SK-MEL-5 (cell line): ENCODE results near the gene FGD5. TPM values are rescaled to one million over a fixed set of nuclear protein-coding genes. Genes with fewer than 3 reads are reported as not detected.
A peak's percentile ranks its signal among the peaks of the same experiment; 100 is the strongest.

ENCODE experiments used
- DNase-seq: peaks from one replicate; pipeline ENCODE4 v3.0.0-alpha.2; 2016; ENCODE audit warnings: low read depth, low spot score
- in situ Hi-C: cut with HindIII; loops from 2 replicates; pipeline ENCODE4 v1.10.0; 2016; ENCODE audit warnings: low sequenced_read_pairs, high pct_unique_total_duplicates, low pct_unique_long_range_greater_than_20kb
- polyA plus RNA-seq, 2 experiments: library from polyadenylated mRNA; depleted of rRNA; stranded (reverse); fragments of >200 nt; gene quantifications; 2 replicates each; pipeline ENCODE4 v1.2.3, GENCODE V29; 2015
- total RNA-seq: library from RNA; depleted of rRNA; stranded (reverse); fragments of >200 nt; shearing (Covaris generic); gene quantifications from 2 replicates; pipeline ENCODE4 v1.2.3, GENCODE V29; 2014; rRNA removed

The FGD5 gene, protein sequence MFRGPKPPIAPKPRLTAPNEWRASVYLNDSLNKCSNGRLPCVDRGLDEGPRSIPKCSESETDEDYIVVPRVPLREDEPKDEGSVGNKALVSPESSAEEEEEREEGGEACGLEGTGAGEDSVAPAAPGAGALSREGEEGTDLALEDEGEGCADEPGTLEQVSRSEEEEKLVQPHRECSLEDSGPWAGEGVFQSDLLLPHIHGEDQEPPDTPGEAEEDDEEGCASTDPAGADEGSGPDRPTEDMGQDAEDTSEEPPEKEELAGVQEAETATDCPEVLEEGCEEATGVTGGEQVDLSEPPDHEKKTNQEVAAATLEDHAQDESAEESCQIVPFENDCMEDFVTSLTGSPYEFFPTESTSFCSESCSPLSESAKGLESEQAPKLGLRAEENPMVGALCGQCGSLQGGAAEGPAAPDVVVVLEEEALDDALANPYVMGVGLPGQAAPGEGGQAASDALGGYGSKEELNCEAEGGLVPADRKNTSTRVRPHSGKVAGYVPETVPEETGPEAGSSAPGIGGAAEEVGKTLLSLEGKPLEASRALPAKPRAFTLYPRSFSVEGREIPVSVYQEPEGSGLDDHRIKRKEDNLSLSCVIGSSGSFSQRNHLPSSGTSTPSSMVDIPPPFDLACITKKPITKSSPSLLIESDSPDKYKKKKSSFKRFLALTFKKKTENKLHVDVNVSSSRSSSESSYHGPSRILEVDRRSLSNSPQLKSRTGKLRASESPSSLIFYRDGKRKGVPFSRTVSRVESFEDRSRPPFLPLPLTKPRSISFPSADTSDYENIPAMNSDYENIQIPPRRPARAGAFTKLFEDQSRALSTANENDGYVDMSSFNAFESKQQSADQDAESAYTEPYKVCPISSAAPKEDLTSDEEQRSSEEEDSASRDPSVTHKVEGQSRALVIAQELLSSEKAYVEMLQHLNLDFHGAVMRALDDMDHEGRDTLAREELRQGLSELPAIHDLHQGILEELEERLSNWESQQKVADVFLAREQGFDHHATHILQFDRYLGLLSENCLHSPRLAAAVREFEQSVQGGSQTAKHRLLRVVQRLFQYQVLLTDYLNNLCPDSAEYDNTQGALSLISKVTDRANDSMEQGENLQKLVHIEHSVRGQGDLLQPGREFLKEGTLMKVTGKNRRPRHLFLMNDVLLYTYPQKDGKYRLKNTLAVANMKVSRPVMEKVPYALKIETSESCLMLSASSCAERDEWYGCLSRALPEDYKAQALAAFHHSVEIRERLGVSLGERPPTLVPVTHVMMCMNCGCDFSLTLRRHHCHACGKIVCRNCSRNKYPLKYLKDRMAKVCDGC (N-terminal part only)
- not detected in 2 replicates for total RNA-seq
- polyA plus RNA-seq (2015; cell fraction: cytosol; rRNA removed) = not detected in 2 replicates
- polyA plus RNA-seq (2015; cell fraction: nucleus; rRNA removed) = not detected in 2 replicates

DNA sequence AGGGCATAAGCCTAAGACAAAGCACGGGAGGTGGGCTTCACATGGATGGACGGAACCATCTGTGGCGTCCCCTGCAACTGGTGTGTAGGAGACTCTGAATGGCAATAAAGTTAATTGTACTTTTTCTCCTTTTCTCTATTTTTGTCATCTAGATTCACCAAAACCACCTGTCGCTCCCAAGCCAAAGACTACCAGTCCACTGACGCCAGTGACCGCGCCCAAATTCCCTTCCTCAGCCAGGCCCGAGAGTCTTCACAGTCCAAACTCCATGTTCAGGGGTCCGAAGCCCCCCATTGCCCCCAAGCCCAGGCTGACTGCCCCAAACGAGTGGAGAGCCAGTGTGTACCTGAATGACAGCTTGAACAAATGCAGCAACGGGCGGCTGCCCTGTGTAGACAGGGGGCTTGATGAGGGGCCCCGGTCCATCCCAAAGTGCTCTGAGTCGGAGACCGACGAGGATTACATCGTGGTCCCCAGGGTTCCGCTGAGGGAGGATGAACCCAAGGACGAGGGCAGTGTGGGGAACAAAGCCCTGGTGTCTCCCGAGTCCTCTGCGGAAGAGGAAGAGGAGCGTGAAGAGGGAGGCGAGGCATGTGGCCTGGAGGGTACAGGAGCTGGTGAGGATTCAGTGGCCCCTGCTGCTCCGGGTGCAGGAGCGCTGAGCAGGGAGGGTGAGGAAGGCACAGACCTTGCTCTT, at the start of gene FGD5:
Gene FGD5 (plus strand): TSS at position 159 of the 697 bp plus-strand sequence. CDS start 110 bp downstream, at position 269.
- in situ Hi-C loops = no loop called here

GRCh38 chr3:14769544-14770325, 49.0 kb upstream of the FGD5 start:
- in situ Hi-C loops = no loop called here
- DNase-seq = no peak

More for the DNA sequence above, at the start of gene FGD5:
- DNase-seq = no peak

GRCh38 chr3:14770591-14770990, 48.2 kb upstream of the FGD5 start:
- no peak for DNase-seq

GRCh38 chr3:14771593-14772497, 46.9 kb upstream of the FGD5 start:
- no peak for DNase-seq

More at GRCh38 chr3:14770591-14770990, 48.2 kb upstream of the FGD5 start:
- in situ Hi-C loops = no loop called here

GRCh38 chr3:14772533-14773138, 46.1 kb upstream of the FGD5 start:
- no peak for DNase-seq
- in situ Hi-C loops = no loop called here

More at GRCh38 chr3:14771593-14772497, 46.9 kb upstream of the FGD5 start:
- in situ Hi-C loops = no loop called here

DNA sequence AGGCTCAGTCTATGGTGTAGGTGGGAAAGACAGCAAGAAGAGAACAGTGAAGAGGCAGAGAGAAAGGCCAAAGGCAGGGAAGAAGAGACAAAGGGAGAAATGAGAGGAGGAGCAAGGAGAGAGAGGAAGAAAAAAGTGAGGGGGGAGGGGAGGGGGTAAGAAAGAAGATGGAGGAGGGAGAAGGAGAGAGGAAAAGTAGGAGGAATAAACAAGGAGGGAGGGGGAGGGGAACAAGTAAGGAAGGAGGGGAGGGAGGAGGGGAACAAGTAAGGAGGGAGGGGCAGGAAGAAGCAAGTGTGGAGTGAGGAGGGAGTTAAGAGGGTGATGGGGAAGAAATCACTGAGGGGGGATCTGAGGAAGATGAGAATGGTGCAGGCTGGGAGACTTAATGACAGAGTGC, 45.5 kb upstream of the FGD5 start:
- DNase-seq = no peak

DNA sequence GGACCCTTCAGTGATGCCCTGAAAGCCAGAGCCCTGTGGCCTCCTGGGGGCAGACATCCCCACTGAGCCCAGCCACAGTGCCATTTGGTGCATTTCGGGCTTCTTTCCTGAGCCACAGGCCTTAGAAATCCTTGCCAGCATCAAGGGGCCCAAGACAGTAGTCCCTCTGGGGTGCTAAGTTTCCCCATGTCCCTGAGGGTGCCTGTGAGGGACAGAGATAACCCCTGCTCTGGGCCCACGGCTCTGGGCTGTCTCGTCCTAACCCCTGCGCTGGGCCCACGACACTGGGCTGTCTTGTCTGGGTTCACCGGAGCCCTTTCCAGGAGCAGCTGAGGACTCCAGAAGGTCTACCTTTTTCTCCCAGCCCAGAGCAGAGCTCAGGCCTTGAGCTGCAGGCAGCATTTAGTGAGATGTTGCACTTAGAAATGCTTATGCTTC, 45.1 kb upstream of the FGD5 start:
- in situ Hi-C loops = no loop called here

More for the DNA sequence above, 45.5 kb upstream of the FGD5 start:
- in situ Hi-C loops = no loop called here

DNA sequence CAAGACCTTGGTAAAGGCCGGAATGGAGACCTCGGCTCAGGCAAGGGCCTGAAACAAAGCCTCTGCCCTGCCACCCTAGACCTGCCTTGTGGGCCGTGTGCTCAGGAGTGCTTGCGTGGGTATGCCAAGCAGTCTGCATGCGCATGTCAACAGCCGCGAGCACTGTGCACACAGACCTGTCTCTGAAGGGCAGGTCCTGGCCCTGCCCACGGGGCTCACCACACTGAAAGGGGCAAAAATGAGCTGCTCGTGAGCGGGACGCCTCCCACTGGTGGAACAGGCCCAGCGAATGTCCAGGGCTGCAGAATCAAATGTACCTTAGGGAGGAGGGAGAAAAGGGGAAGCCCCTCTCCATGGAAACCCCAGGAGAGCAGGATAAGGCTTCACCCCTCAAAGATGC, 44.3 kb upstream of the FGD5 start:
- in situ Hi-C loops = no loop called here

More for the DNA sequence above, 45.1 kb upstream of the FGD5 start:
- no peak for DNase-seq

GRCh38 chr3:14775011-14775410, 43.8 kb upstream of the FGD5 start:
- in situ Hi-C loops = no loop called here
- DNase-seq = no peak

More for the DNA sequence above, 44.3 kb upstream of the FGD5 start:
- no peak for DNase-seq

DNA sequence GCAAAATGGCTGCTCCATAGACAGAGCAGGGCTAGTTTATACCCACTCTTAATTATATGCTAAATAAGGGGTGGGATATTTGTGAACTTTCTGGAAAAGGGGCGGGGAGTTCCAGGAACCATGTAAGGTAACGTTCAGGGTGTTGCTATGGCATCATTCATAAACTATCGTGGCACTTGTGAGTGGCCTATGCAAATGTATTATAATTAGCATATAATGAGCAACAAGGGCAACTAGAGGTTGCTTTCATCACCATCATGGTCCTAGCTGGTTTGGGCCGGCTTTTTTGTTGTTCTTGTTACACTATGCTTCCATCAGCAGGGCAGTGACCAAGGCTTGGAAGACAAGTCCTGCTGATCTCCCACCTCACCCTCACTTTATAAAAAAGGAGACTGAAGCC, 43.2 kb upstream of the FGD5 start:
- DNase-seq = no peak
- in situ Hi-C loops = no loop called here

DNA sequence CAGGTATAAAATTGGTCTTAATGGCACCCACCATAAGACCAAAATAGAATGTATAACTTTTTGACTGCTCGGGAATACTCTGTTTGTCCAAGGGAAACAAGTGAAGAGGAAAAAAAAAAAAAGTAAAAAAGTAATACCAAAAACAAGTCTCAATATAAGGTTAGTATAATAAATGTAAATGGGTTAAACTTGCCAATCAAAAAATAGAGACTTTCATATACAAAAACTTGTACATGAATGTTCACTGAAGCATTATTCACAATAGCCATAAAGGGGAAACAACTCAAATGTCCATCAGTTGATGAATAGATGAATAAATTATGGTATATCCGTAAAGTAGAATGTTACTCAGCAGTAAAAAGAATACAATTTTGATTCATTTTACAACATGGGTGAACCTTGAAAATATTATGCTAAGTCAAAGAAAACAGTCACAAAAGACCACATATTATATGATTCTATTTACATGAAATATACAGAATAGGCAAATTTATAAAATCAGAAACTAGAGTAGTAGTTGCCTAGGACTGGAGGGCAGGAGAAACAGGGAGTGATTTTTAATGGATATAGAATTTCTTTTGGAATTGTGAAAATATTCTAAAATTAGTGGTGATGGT, 39.6 kb upstream of the FGD5 start:
- DNase-seq = no peak
- in situ Hi-C loops = no loop called here

DNA sequence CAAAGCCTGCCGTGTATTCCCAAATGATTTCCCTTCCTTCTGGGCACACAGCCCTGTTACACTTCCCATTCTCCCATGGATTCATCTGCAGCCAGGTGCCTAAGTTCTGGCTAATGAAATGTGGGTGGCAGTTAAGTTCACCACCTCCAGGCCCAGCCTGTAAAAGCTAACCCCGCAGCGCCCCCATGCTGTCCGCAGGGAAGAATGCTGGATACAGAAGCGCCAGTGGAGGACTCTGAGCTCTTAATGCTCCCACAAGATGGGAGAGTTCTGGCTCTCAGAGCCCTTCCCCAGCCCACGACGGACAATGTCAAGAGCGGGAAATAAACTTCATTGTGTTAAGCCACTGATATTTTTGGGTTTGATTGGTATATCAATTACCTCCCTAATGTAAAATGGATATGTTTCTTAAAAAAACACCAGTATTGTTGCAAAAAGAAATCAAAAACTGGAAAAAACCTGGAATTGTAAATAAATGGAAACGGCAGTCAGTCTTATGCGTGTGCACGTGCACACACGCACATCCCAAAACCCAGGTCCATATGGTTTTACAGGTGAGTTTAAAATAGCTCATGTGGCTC, 37.7 kb upstream of the FGD5 start:
- DNase-seq = peak; percentile 77
- in situ Hi-C loops = no loop called here

- in situ Hi-C loops = no loop called here
- no peak for DNase-seq
Measured at GRCh38 chr3:14783480-14784086, 35.2 kb upstream of the FGD5 start.
